HG03064 (cell line): ENCODE data around the gene AKAP13.

ENCODE experiments used
- ATAC-seq: cut with Tn5 transposase; IDR thresholded peaks from one replicate; pipeline ENCODE4 v1.9.1; 2021; ENCODE audit warnings: low read depth; ENCODE audit not compliant: unreplicated experiment

AKAP13 gene

GRCh38 chr15:85771271-85771670, 390.9 kb downstream of the AKAP13 start:
- no peak for ATAC-seq

- ATAC-seq, result no peak
These were observed 391.5 kb downstream of the AKAP13 start for GRCh38 chr15:85771781-85772445.

GRCh38 chr15:85772668-85773067, 392.3 kb downstream of the AKAP13 start:
- no peak for ATAC-seq

- no peak for ATAC-seq
These were observed 392.8 kb downstream of the AKAP13 start for GRCh38 chr15:85773249-85773648.

GRCh38 chr15:85773970-85774369, 393.6 kb downstream of the AKAP13 start:
- no peak for ATAC-seq

- no peak for ATAC-seq
These were observed 397.1 kb downstream of the AKAP13 start for GRCh38 chr15:85777250-85778106.

GRCh38 chr15:85778107-85778776, 397.8 kb downstream of the AKAP13 start:
- ATAC-seq, result no peak

GRCh38 chr15:85779249-85779648, 398.8 kb downstream of the AKAP13 start:
- no peak for ATAC-seq

GRCh38 chr15:85780225-85780985, 400.0 kb downstream of the AKAP13 start:
- no peak for ATAC-seq

- no peak for ATAC-seq
These were observed 400.7 kb downstream of the AKAP13 start for GRCh38 chr15:85781099-85781498.

GRCh38 chr15:85782064-85782463, 401.7 kb downstream of the AKAP13 start:
- no peak for ATAC-seq

GRCh38 chr15:85785887-85786780, 405.7 kb downstream of the AKAP13 start:
- ATAC-seq, result no peak

- ATAC-seq, result no peak
These were observed 406.3 kb downstream of the AKAP13 start for GRCh38 chr15:85786781-85787114.

GRCh38 chr15:85788771-85789495, 408.5 kb downstream of the AKAP13 start:
- no peak for ATAC-seq

- ATAC-seq, result no peak
These were observed 409.1 kb downstream of the AKAP13 start for GRCh38 chr15:85789496-85789875.

- ATAC-seq, result no peak
These were observed 411.8 kb downstream of the AKAP13 start for GRCh38 chr15:85792102-85792731.

GRCh38 chr15:85792912-85793590, 412.6 kb downstream of the AKAP13 start:
- no peak for ATAC-seq
